WTC11 (cell line): Measurements from ENCODE around the gene RPL22L1.

Source experiments
- CTCF ChIP-seq: fragments of 200-600 bp; IDR thresholded peaks from 2 replicates; pipeline ENCODE4 v1.8.0; 2022; ENCODE audit warnings: antibody characterized with exemption
- E2F4 ChIP-seq: sonication (generic); formaldehyde crosslinking; IDR thresholded peaks from 2 replicates; pipeline ENCODE4 v1.8.1; 2022; ENCODE audit warnings: low read depth, mild to moderate bottlenecking, moderate library complexity, missing genetic modification reagents, borderline replicate concordance
- HMGXB4 ChIP-seq: sonication (generic); formaldehyde crosslinking; IDR thresholded peaks from 2 replicates; pipeline ENCODE4 v1.8.1; 2023; ENCODE audit warnings: mild to moderate bottlenecking, moderate library complexity, missing genetic modification reagents
- MAX ChIP-seq: sonication (generic); formaldehyde crosslinking; IDR thresholded peaks from 2 replicates; pipeline ENCODE4 v1.8.0; 2022; ENCODE audit warnings: mild to moderate bottlenecking, missing genetic modification reagents
- SP1 ChIP-seq: sonication (generic); formaldehyde crosslinking; conservative IDR thresholded peaks from 2 replicates; pipeline ENCODE4 v1.8.1; 2022; ENCODE audit warnings: missing genetic modification reagents

GRCh38 chr3:170865209-170866094, 4.5 kb downstream of the RPL22L1 start:
- no peak for TF ChIP-seq MAX (CRISPR knock-in tag)
- TF ChIP-seq E2F4 (CRISPR knock-in tag): no peak
- no peak for TF ChIP-seq HMGXB4 (CRISPR knock-in tag)
- TF ChIP-seq CTCF: no peak
- TF ChIP-seq SP1 (CRISPR knock-in tag): no peak
